Prostate gland (tissue), 2 donors: ENCODE measurements around the gene L3MBTL4.

Experiments used
- POLR2A ChIP-seq: fragments of 450-650 bp; IDR thresholded peaks from one replicate; pipeline ENCODE4 v1.6.1; 2016; ENCODE audit warnings: antibody characterized with exemption, mild to moderate bottlenecking
- POLR2AphosphoS5 ChIP-seq: sonication (generic); formaldehyde crosslinking; IDR thresholded peaks from one replicate; pipeline ENCODE4 v1.6.1; 2017; ENCODE audit warnings: antibody characterized with exemption
- TF ChIP-seq, protein P1 (sequence below), 4 experiments: fragments of 200-600 bp in 2 of 4; fragments of 450-650 bp in 2 of 4; sonication (generic) in 2 of 4; IDR thresholded peaks; 1 replicate in 3 of 4; 2 replicates in 1 of 4; pipeline ENCODE4 v1.5.1; 2016 to 2019; ENCODE audit warnings: antibody characterized with exemption in 4 of 4, mild to moderate bottlenecking in 2 of 4, moderate library complexity in 2 of 4

DNA sequence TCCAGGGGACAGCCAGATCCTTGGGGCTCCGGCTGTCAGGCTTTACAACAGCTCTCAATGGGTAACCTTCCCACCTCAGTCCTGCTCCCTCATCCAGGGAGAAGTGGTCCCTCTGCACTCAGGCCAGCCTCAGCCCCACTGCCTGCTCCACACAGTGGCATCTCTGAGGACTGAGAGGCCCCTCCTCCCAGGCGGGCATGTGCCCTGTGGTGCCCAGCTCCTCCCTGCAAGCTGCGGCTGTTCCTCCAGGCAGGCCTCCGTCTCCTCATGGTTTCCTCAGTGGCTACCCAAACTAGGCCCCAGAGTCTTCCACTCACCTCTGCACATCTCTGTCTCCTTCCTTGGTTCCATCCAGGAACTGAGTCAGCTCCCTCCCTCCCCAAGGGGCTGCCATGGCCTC lies 437.7 kb downstream of the L3MBTL4 start:
- TF ChIP-seq, protein P1, sequence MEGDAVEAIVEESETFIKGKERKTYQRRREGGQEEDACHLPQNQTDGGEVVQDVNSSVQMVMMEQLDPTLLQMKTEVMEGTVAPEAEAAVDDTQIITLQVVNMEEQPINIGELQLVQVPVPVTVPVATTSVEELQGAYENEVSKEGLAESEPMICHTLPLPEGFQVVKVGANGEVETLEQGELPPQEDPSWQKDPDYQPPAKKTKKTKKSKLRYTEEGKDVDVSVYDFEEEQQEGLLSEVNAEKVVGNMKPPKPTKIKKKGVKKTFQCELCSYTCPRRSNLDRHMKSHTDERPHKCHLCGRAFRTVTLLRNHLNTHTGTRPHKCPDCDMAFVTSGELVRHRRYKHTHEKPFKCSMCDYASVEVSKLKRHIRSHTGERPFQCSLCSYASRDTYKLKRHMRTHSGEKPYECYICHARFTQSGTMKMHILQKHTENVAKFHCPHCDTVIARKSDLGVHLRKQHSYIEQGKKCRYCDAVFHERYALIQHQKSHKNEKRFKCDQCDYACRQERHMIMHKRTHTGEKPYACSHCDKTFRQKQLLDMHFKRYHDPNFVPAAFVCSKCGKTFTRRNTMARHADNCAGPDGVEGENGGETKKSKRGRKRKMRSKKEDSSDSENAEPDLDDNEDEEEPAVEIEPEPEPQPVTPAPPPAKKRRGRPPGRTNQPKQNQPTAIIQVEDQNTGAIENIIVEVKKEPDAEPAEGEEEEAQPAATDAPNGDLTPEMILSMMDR (IDR thresholded peaks at IDR 0.05) = no peak
- TF ChIP-seq POLR2A (no peak), POLR2AphosphoS5 (no peak)
